CD4-positive, alpha-beta T cell treated with Interleukin-17A for 1 hour (primary cell): Measurements from ENCODE around the gene PLCD4.
A peak's percentile ranks its signal among the peaks of the same experiment; 100 is the strongest.

Experiments used
- DNase-seq: peaks from one replicate; pipeline ENCODE4 v3.0.0-alpha.2; 2020

The PLCD4 gene

GRCh38 chr2:218607436-218608115 is at the start of gene PLCD4:
Gene PLCD4 (plus strand): TSS chr2:218607899. CDS start chr2:218615740, 7,841 bp downstream.
- DNase-seq = no peak

GRCh38 chr2:218557941-218558340 is 49.8 kb upstream of the PLCD4 start:
- DNase-seq = no peak

GRCh38 chr2:218558986-218559385 is 48.7 kb upstream of the PLCD4 start:
- no peak for DNase-seq

GRCh38 chr2:218564056-218564455 is 43.6 kb upstream of the PLCD4 start:
- DNase-seq = no peak

GRCh38 chr2:218566296-218566695 is 41.4 kb upstream of the PLCD4 start:
- no peak for DNase-seq

- DNase-seq = no peak
Observed at GRCh38 chr2:218567797-218568189, 39.9 kb upstream of the PLCD4 start.

GRCh38 chr2:218568190-218569037 is 39.3 kb upstream of the PLCD4 start, which contains the start of the genes CNOT9 and USP37:
Gene CNOT9 (plus strand): TSS chr2:218568839. CDS start chr2:218568955, 116 bp downstream.
Gene USP37 (minus strand): TSS chr2:218568351. CDS start chr2:218558653, 9,698 bp downstream.
- peak; percentile 100 for DNase-seq

GRCh38 chr2:218569038-218569431 is 38.7 kb upstream of the PLCD4 start:
- DNase-seq = peak; percentile 83

GRCh38 chr2:218569661-218570500 is 37.8 kb upstream of the PLCD4 start:
- peak; percentile 58 for DNase-seq

GRCh38 chr2:218570850-218571249 is 36.8 kb upstream of the PLCD4 start:
- DNase-seq = peak; percentile 14

GRCh38 chr2:218576854-218577253 is 30.8 kb upstream of the PLCD4 start:
- DNase-seq = no peak

GRCh38 chr2:218577482-218578220 is 30.0 kb upstream of the PLCD4 start:
- no peak for DNase-seq

GRCh38 chr2:218578272-218578877 is 29.3 kb upstream of the PLCD4 start:
- no peak for DNase-seq

GRCh38 chr2:218582076-218582475 is 25.6 kb upstream of the PLCD4 start:
- DNase-seq = no peak

GRCh38 chr2:218583983-218584850 is 23.5 kb upstream of the PLCD4 start:
- DNase-seq = no peak

- DNase-seq = no peak
Observed at GRCh38 chr2:218585541-218585940, 22.2 kb upstream of the PLCD4 start.

- DNase-seq = no peak
Observed at GRCh38 chr2:218605432-218605831, 2.3 kb upstream of the PLCD4 start.

- no peak for DNase-seq
Observed at GRCh38 chr2:218615868-218616315, 8.2 kb downstream of the PLCD4 start.

- no peak for DNase-seq
Observed at GRCh38 chr2:218618102-218618860, 10.6 kb downstream of the PLCD4 start.

- no peak for DNase-seq
Observed at GRCh38 chr2:218621007-218621406, 13.3 kb downstream of the PLCD4 start.
